C4-2B (cell line): ENCODE measurements around the gene KNG1.

Experiments used
- ZFX ChIP-seq: fragments of 450-650 bp; IDR thresholded peaks from 2 replicates; pipeline ENCODE4 v1.6.1; 2017
- TF ChIP-seq, protein P1 (sequence below): fragments of 450-650 bp; conservative IDR thresholded peaks from 2 replicates; pipeline ENCODE4 v1.5.1; 2017; ENCODE audit warnings: mild to moderate bottlenecking

DNA sequence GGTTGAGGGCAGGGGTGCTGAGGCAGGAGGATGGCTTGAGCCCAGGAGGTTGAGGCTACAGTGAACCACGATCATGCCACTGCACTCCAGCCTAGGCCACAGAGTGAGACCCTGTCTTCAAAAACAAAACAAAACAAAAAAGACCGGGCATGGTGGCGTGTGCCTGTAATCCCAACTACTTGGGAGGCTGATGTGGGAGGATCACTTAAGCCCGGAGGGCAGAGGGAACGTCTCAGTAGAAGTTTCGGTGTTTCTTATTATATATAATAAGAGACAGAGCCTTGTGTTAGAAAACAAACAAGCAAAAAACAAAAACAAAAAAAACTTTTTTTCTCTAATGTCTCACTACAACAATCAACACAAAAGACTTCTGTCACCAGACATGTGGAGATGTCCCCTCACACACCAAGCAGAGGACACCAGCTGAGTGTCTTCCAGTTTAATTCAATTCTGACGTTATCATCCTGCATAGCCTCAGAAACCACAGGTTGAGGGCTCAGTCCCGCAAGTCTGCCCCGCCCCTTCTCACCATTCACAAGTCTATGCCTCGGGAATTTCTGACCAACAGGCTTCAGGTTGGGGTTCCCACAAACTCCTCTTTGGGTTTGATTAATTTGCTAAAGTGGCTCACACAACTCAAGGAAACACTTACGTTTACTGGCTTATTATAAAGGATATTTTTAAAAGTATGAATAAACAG lies 42.2 kb downstream of the KNG1 start:
- TF ChIP-seq, protein P1, sequence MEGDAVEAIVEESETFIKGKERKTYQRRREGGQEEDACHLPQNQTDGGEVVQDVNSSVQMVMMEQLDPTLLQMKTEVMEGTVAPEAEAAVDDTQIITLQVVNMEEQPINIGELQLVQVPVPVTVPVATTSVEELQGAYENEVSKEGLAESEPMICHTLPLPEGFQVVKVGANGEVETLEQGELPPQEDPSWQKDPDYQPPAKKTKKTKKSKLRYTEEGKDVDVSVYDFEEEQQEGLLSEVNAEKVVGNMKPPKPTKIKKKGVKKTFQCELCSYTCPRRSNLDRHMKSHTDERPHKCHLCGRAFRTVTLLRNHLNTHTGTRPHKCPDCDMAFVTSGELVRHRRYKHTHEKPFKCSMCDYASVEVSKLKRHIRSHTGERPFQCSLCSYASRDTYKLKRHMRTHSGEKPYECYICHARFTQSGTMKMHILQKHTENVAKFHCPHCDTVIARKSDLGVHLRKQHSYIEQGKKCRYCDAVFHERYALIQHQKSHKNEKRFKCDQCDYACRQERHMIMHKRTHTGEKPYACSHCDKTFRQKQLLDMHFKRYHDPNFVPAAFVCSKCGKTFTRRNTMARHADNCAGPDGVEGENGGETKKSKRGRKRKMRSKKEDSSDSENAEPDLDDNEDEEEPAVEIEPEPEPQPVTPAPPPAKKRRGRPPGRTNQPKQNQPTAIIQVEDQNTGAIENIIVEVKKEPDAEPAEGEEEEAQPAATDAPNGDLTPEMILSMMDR, result no peak
- no peak for TF ChIP-seq ZFX
